HepG2 (cell line): ENCODE data around the gene WIPF2. TPM values are rescaled to one million over a fixed set of nuclear protein-coding genes. Genes with fewer than 3 reads are reported as not detected.

Experiments
- CAMTA2 ChIP-seq: sonication (generic); formaldehyde crosslinking; IDR thresholded peaks from 2 replicates; pipeline ENCODE4 v1.4.0; 2020; ENCODE audit warnings: mild to moderate bottlenecking, missing genetic modification reagents, borderline replicate concordance
- CCAR2 ChIP-seq: fragments of 200-400 bp; formaldehyde crosslinking; optimal IDR thresholded peaks from 2 replicates; pipeline ENCODE3; 2018; ENCODE audit warnings: low read depth, mild to moderate bottlenecking, low read length, moderate library complexity
- CCDC6 ChIP-seq: sonication (generic); formaldehyde crosslinking; IDR thresholded peaks from 2 replicates; pipeline ENCODE4 v1.8.1; 2022; ENCODE audit warnings: mild to moderate bottlenecking, missing genetic modification reagents, moderate library complexity
- EP300 ChIP-seq, 3 experiments: sonication (generic) in 1 of 3; formaldehyde crosslinking in 1 of 3; IDR thresholded peaks; 2 replicates each; pipeline versions ENCODE4 v1.5.1 to v1.6.1; 2011 to 2020; ENCODE audit warnings: low read depth in 2 of 3, low read length in 2 of 3, borderline replicate concordance in 1 of 3, improper control_type of control experiment in 1 of 3, mild to moderate bottlenecking in 1 of 3, missing genetic modification reagents in 1 of 3, moderate library complexity in 1 of 3
- FOXO1 ChIP-seq: sonication (generic); formaldehyde crosslinking; IDR thresholded peaks from 2 replicates; pipeline ENCODE4 v1.4.0; 2020; ENCODE audit warnings: missing genetic modification reagents
- HDAC2 ChIP-seq: sonication (generic); formaldehyde crosslinking; IDR thresholded peaks from 2 replicates; pipeline ENCODE4 v1.4.0; 2020; ENCODE audit warnings: missing genetic modification reagents
- JUN ChIP-seq: sonication (generic); formaldehyde crosslinking; IDR thresholded peaks from 2 replicates; pipeline ENCODE4 v1.4.0; 2020; ENCODE audit warnings: mild to moderate bottlenecking, missing genetic modification reagents
- SP2 ChIP-seq: sonication (generic); formaldehyde crosslinking; IDR thresholded peaks from 2 replicates; pipeline ENCODE4 v1.5.1; 2020; ENCODE audit warnings: mild to moderate bottlenecking, missing genetic modification reagents
- ZNF235 ChIP-seq: sonication (generic); formaldehyde crosslinking; IDR thresholded peaks from 2 replicates; pipeline ENCODE4 v1.8.1; 2023; ENCODE audit warnings: mild to moderate bottlenecking, missing genetic modification reagents, borderline replicate concordance
- ZNF326 ChIP-seq: sonication (generic); formaldehyde crosslinking; IDR thresholded peaks from 2 replicates; pipeline ENCODE4 v1.4.0; 2020; ENCODE audit warnings: missing genetic modification reagents, borderline replicate concordance
- ZNF567 ChIP-seq: sonication (generic); formaldehyde crosslinking; IDR thresholded peaks from 2 replicates; pipeline ENCODE4 v1.8.1; 2023; ENCODE audit warnings: mild to moderate bottlenecking, missing genetic modification reagents, borderline replicate concordance
- ZNF7 ChIP-seq: IDR thresholded peaks from 2 replicates; pipeline ENCODE4 v1.6.1; 2016; ENCODE audit warnings: missing biosample characterization, missing genetic modification reagents
- polyA plus RNA-seq, 8 experiments: library from polyadenylated mRNA; depleted of rRNA in 3 of 8; stranded (reverse) in 7 of 8; unstranded in 1 of 8; fragments of >200 nt; fragmentation: Illumina TruSeq in 4 of 8; extraction: Trizol in 4 of 8; gene quantifications; 2 replicates each; pipeline versions ENCODE4 v1.2.1 to v1.2.3, GENCODE V29; 2011 to 2016; ENCODE audit warnings: low read depth in 4 of 8, missing spikeins in 1 of 8, mixed read lengths in 1 of 8; ENCODE audit not compliant: insufficient read depth in 1 of 8
- total RNA-seq, 5 experiments: library from RNA; depleted of rRNA; stranded (reverse); fragments of >200 nt; fragmentation: Illumina TruSeq; extraction: Trizol; gene quantifications; 2 replicates each; pipeline ENCODE4 v1.2.3, GENCODE V29; 2016; ENCODE audit warnings: low read depth in 1 of 5
- TF ChIP-seq, protein P1 (sequence below): sonication (generic); formaldehyde crosslinking; IDR thresholded peaks from one replicate; pipeline ENCODE4 v1.5.1; 2020; ENCODE audit warnings: mild to moderate bottlenecking, missing genetic modification reagents; ENCODE audit errors: not compliant biosample characterization
- TF ChIP-seq, protein P2 (sequence below): IDR thresholded peaks from 2 replicates; pipeline ENCODE4 v1.6.1; 2016; ENCODE audit warnings: low read depth, control low read depth
- TF ChIP-seq, protein P3 (sequence below): sonication (generic); formaldehyde crosslinking; IDR thresholded peaks from 2 replicates; pipeline ENCODE4 v1.8.0; 2022; ENCODE audit warnings: mild to moderate bottlenecking, missing genetic modification reagents; ENCODE audit not compliant: insufficient replicate concordance
- TF ChIP-seq, protein P4 (sequence below): sonication (generic); formaldehyde crosslinking; IDR thresholded peaks from 2 replicates; pipeline ENCODE4 v1.8.1; 2023; ENCODE audit warnings: missing genetic modification reagents, mild to moderate bottlenecking, borderline replicate concordance

The WIPF2 gene
- total and polyA plus RNA-seq, 2 of the 13 experiments (the other 11 are each of a cell fraction or from before 2014, with no cell fraction given): 7.2 to 10.8 TPM

DNA sequence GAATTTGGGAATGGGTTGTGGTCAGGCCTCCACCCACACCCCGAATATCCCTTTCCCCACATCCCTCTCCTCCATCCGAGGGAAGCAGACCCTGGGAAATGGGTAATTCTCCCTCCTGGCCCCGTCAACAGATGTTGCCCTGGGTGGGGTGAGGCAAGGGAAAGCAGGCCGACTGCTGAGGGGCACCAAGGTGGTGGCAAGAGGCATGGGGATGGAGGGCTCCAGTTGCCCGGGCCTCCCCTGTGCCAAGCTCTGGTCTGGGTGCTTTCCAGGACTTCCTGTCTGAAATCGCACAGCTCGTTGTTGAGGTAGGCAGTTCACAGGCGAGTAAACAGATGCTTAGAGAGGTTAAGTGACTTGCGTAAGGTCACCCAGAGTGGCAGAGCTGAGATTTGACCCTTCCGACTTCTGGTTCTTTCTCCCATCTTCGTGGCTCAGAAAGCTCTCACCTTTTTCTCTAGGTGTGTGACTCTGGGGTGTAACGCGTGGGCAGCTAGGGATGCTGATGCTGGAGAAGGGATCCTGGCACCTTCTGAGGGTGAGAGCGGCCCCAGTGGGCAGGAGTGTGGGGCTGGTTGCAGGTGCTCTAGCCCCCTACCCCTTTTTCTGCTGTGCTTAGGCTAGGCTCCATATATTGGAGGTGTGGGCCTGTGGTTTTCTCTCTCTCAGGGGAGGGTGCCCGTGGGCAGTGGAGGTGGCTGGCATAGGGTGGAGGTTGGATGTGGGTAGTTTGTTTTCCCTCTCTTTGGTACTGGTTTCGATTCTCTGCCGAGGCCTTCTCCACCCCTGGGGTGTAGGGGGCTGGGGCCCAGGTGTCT lies 107.1 kb downstream of the WIPF2 start (continued):
- TF ChIP-seq ZNF567 (CRISPR knock-in tag) (no peak), CCDC6 (CRISPR knock-in tag) (peak; percentile 38; the same call in 1 of the 2 replicates), HDAC2 (CRISPR knock-in tag) (peak; percentile 89), FOXO1 (no peak; the same call in 1 of the 2 replicates), ZNF7 (CRISPR knock-in tag) (no peak), ZNF235 (CRISPR knock-in tag) (no peak), SP2 (CRISPR knock-in tag) (no peak), EP300 (IDR thresholded peaks at IDR 0.05; ENCODE audit: low read depth in 2 of 2, low read length in 2 of 2) (peak in 1 of 2 experiments; percentile 33; a peak in 1 of 4 replicates), EP300 (CRISPR knock-in tag; IDR thresholded peaks at IDR 0.05; ENCODE audit: borderline replicate concordance) (no peak), ZNF326 (CRISPR knock-in tag) (no peak), CAMTA2 (CRISPR knock-in tag) (no peak), CCAR2 (no peak), JUN (no peak)
- TF ChIP-seq, protein P1, sequence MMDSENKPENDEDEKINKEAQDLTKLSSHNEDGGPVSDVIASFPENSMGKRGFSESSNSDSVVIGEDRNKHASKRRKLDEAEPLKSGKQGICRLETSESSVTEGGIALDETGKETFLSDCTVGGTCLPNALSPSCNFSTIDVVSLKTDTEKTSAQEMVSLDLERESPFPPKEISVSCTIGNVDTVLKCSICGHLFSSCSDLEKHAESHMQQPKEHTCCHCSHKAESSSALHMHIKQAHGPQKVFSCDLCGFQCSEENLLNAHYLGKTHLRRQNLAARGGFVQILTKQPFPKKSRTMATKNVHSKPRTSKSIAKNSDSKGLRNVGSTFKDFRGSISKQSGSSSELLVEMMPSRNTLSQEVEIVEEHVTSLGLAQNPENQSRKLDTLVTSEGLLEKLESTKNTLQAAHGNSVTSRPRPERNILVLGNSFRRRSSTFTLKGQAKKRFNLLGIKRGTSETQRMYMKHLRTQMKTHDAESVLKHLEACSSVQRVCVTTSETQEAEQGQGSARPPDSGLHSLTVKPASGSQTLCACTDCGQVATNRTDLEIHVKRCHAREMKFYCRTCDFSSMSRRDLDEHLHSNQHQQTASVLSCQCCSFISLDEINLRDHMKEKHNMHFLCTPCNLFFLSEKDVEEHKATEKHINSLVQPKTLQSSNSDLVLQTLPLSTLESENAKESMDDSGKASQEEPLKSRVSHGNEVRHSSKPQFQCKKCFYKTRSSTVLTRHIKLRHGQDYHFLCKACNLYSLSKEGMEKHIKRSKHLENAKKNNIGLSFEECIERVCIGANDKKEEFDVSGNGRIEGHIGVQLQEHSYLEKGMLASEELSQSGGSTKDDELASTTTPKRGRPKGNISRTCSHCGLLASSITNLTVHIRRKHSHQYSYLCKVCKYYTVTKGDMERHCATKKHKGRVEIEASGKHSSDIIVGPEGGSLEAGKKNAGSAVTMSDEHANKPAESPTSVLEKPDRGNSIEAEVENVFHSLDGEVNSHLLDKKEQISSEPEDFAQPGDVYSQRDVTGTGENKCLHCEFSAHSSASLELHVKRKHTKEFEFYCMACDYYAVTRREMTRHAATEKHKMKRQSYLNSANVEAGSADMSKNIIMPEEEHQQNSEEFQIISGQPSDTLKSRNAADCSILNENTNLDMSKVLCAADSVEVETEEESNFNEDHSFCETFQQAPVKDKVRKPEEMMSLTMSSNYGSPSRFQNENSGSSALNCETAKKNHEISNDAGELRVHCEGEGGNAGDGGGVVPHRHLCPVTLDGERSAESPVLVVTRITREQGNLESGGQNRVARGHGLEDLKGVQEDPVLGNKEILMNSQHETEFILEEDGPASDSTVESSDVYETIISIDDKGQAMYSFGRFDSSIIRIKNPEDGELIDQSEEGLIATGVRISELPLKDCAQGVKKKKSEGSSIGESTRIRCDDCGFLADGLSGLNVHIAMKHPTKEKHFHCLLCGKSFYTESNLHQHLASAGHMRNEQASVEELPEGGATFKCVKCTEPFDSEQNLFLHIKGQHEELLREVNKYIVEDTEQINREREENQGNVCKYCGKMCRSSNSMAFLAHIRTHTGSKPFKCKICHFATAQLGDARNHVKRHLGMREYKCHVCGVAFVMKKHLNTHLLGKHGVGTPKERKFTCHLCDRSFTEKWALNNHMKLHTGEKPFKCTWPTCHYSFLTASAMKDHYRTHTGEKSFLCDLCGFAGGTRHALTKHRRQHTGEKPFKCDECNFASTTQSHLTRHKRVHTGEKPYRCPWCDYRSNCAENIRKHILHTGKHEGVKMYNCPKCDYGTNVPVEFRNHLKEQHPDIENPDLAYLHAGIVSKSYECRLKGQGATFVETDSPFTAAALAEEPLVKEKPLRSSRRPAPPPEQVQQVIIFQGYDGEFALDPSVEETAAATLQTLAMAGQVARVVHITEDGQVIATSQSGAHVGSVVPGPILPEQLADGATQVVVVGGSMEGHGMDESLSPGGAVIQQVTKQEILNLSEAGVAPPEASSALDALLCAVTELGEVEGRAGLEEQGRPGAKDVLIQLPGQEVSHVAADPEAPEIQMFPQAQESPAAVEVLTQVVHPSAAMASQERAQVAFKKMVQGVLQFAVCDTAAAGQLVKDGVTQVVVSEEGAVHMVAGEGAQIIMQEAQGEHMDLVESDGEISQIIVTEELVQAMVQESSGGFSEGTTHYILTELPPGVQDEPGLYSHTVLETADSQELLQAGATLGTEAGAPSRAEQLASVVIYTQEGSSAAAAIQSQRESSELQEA (CRISPR knock-in tag): no peak
- TF ChIP-seq, protein P2, sequence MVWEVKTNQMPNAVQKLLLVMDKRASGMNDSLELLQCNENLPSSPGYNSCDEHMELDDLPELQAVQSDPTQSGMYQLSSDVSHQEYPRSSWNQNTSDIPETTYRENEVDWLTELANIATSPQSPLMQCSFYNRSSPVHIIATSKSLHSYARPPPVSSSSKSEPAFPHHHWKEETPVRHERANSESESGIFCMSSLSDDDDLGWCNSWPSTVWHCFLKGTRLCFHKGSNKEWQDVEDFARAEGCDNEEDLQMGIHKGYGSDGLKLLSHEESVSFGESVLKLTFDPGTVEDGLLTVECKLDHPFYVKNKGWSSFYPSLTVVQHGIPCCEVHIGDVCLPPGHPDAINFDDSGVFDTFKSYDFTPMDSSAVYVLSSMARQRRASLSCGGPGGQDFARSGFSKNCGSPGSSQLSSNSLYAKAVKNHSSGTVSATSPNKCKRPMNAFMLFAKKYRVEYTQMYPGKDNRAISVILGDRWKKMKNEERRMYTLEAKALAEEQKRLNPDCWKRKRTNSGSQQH (CRISPR knock-in tag): 0 out of 2 replicates have a peak, but pooled peaks have one; percentile 52
- TF ChIP-seq, protein P3, sequence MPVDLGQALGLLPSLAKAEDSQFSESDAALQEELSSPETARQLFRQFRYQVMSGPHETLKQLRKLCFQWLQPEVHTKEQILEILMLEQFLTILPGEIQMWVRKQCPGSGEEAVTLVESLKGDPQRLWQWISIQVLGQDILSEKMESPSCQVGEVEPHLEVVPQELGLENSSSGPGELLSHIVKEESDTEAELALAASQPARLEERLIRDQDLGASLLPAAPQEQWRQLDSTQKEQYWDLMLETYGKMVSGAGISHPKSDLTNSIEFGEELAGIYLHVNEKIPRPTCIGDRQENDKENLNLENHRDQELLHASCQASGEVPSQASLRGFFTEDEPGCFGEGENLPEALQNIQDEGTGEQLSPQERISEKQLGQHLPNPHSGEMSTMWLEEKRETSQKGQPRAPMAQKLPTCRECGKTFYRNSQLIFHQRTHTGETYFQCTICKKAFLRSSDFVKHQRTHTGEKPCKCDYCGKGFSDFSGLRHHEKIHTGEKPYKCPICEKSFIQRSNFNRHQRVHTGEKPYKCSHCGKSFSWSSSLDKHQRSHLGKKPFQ (CRISPR knock-in tag): no peak
- TF ChIP-seq, protein P4, sequence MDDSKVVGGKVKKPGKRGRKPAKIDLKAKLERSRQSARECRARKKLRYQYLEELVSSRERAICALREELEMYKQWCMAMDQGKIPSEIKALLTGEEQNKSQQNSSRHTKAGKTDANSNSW (CRISPR knock-in tag): no peak
